ENCODE results near the gene TCF25.

Gene TCF25

GRCh38 chr16:89880477-89881367, 7.3 kb downstream of the TCF25 start:
- DNase-seq (ENCODE audit: low spot score) = no peak

GRCh38 chr16:89881368-89881730, 8.0 kb downstream of the TCF25 start:
- no peak for DNase-seq (ENCODE audit: low spot score)

GRCh38 chr16:89883346-89884040, 10.1 kb downstream of the TCF25 start:
- no peak for DNase-seq (ENCODE audit: low spot score)

GRCh38 chr16:89884041-89884421, 10.6 kb downstream of the TCF25 start:
- DNase-seq (ENCODE audit: low spot score) = no peak

- no peak for DNase-seq (ENCODE audit: low spot score)
Observed at GRCh38 chr16:89887243-89887642, 13.9 kb downstream of the TCF25 start.

- no peak for DNase-seq (ENCODE audit: low spot score)
Observed at GRCh38 chr16:89890200-89890599, 16.8 kb downstream of the TCF25 start.

GRCh38 chr16:89890886-89891657, 17.7 kb downstream of the TCF25 start:
- DNase-seq (ENCODE audit: low spot score) = no peak

GRCh38 chr16:89892055-89892630, 18.8 kb downstream of the TCF25 start:
- DNase-seq (ENCODE audit: low spot score) = no peak

- no peak for DNase-seq (ENCODE audit: low spot score)
Observed at GRCh38 chr16:89892635-89893034, 19.2 kb downstream of the TCF25 start.

- no peak for DNase-seq (ENCODE audit: low spot score)
Observed at GRCh38 chr16:89893642-89894548, 20.5 kb downstream of the TCF25 start.

GRCh38 chr16:89895482-89896250, 22.3 kb downstream of the TCF25 start:
- no peak for DNase-seq (ENCODE audit: low spot score)

GRCh38 chr16:89897204-89897603, 23.8 kb downstream of the TCF25 start:
- no peak for DNase-seq (ENCODE audit: low spot score)

GRCh38 chr16:89898201-89898967, 25.0 kb downstream of the TCF25 start:
- no peak for DNase-seq (ENCODE audit: low spot score)

GRCh38 chr16:89899879-89900481, 26.6 kb downstream of the TCF25 start:
- no peak for DNase-seq (ENCODE audit: low spot score)

- DNase-seq (ENCODE audit: low spot score) = no peak
Observed at GRCh38 chr16:89900885-89901284, 27.5 kb downstream of the TCF25 start.

GRCh38 chr16:89902980-89903379, 29.6 kb downstream of the TCF25 start:
- DNase-seq (ENCODE audit: low spot score) = no peak

- DNase-seq (ENCODE audit: low spot score) = no peak
Observed at GRCh38 chr16:89903908-89904515, 30.6 kb downstream of the TCF25 start.

GRCh38 chr16:89904606-89905510, 31.5 kb downstream of the TCF25 start:
- no peak for DNase-seq (ENCODE audit: low spot score)
